H9 (cell line): ENCODE results near the gene LAMC2. TPM values are rescaled to one million over a fixed set of nuclear protein-coding genes. Genes with fewer than 3 reads are reported as not detected.

Experiments used
- DNase-seq: peaks from one replicate; pipeline ENCODE4 v3.0.0-alpha.2; 2017
- H2AFZ ChIP-seq: one replicate; pipeline ENCODE4 v1.6.1; 2013; ENCODE audit warnings: mild to moderate bottlenecking, low read length, control low read depth, moderate library complexity
- H2AK5ac ChIP-seq: 2 replicates; pipeline ENCODE4 v1.6.1; 2013; ENCODE audit warnings: low read length, control low read depth, mixed read lengths; ENCODE audit not compliant: insufficient read length
- H2BK120ac ChIP-seq: one replicate; pipeline ENCODE4 v1.6.1; 2013; ENCODE audit warnings: low read depth, mild to moderate bottlenecking, low read length, control low read depth, inconsistent platforms; ENCODE audit not compliant: poor library complexity, severe bottlenecking
- H2BK12ac ChIP-seq: 2 replicates; pipeline ENCODE4 v1.6.1; 2013; ENCODE audit warnings: low read length, control low read depth, mixed read lengths, low read depth; ENCODE audit not compliant: insufficient read length
- H2BK15ac ChIP-seq: 2 replicates; pipeline ENCODE4 v1.6.1; 2013; ENCODE audit warnings: low read depth, low read length, control low read depth
- H2BK20ac ChIP-seq: one replicate; pipeline ENCODE4 v1.6.1; 2013; ENCODE audit warnings: low read depth, mild to moderate bottlenecking, low read length, control low read depth, inconsistent platforms; ENCODE audit not compliant: poor library complexity, severe bottlenecking
- H2BK5ac ChIP-seq: 2 replicates; pipeline ENCODE4 v1.6.1; 2013; ENCODE audit warnings: low read length, control low read depth, mixed read lengths; ENCODE audit not compliant: insufficient read length
- H3K14ac ChIP-seq: 2 replicates; pipeline ENCODE4 v1.6.1; 2013; ENCODE audit warnings: low read length, control low read depth; ENCODE audit not compliant: insufficient read depth
- H3K18ac ChIP-seq: 2 replicates; pipeline ENCODE4 v1.6.1; 2013; ENCODE audit warnings: low read depth, mild to moderate bottlenecking, mixed read lengths, low read length, control low read depth; ENCODE audit not compliant: insufficient read length
- H3K23ac ChIP-seq: 2 replicates; pipeline ENCODE4 v1.6.1; 2013; ENCODE audit warnings: low read length, control low read depth, mixed read lengths, low read depth; ENCODE audit not compliant: insufficient read length
- H3K23me2 ChIP-seq: 2 replicates; pipeline ENCODE4 v1.6.1; 2013; ENCODE audit warnings: low read depth, mild to moderate bottlenecking, mixed read lengths, low read length, control low read depth; ENCODE audit not compliant: insufficient read length, poor library complexity, severe bottlenecking
- H3K27ac ChIP-seq: 2 replicates; pipeline ENCODE4 v1.5.1; 2013; ENCODE audit warnings: low read length, control low read depth, mixed read lengths, low read depth; ENCODE audit not compliant: insufficient read length
- H3K27me3 ChIP-seq: 2 replicates; pipeline ENCODE4 v1.6.1; 2013; ENCODE audit warnings: low read length, control low read depth, inconsistent platforms; ENCODE audit not compliant: insufficient read depth
- H3K4ac ChIP-seq: 2 replicates; pipeline ENCODE4 v1.6.1; 2013; ENCODE audit warnings: low read depth, mild to moderate bottlenecking, control low read depth, inconsistent platforms, low read length, moderate library complexity
- H3K4me1 ChIP-seq: 2 replicates; pipeline ENCODE4 v1.6.1; 2013; ENCODE audit warnings: low read length, control low read depth, inconsistent platforms; ENCODE audit not compliant: insufficient read depth
- H3K4me2 ChIP-seq: 2 replicates; pipeline ENCODE4 v1.6.1; 2013; ENCODE audit warnings: low read length, control low read depth, mixed read lengths; ENCODE audit not compliant: insufficient read length, insufficient read depth
- H3K56ac ChIP-seq: 2 replicates; pipeline ENCODE4 v1.6.1; 2013; ENCODE audit warnings: low read depth, mild to moderate bottlenecking, mixed read lengths, low read length, control low read depth; ENCODE audit not compliant: insufficient read length
- H3K79me1 ChIP-seq: 2 replicates; pipeline ENCODE4 v1.6.1; 2013; ENCODE audit warnings: low read depth, mild to moderate bottlenecking, moderate library complexity, low read length, control low read depth, inconsistent platforms; ENCODE audit not compliant: insufficient read depth, poor library complexity, severe bottlenecking
- H3K79me2 ChIP-seq: 2 replicates; pipeline ENCODE4 v1.6.1; 2013; ENCODE audit warnings: low read length, control low read depth, inconsistent platforms; ENCODE audit not compliant: insufficient read depth
- H3K9ac ChIP-seq: 2 replicates; pipeline ENCODE4 v1.6.1; 2013; ENCODE audit warnings: low read length, control low read depth, mixed read lengths; ENCODE audit not compliant: insufficient read length; ENCODE audit errors: extremely low read depth
- H3K9me3 ChIP-seq: one replicate; pipeline ENCODE4 v1.6.1; 2013; ENCODE audit warnings: low read depth, low read length, inconsistent platforms; ENCODE audit not compliant: control insufficient read depth
- H3T11ph ChIP-seq: one replicate; pipeline ENCODE4 v1.6.1; 2013; ENCODE audit warnings: mild to moderate bottlenecking, low read length, control low read depth, inconsistent platforms
- H4K20me1 ChIP-seq: one replicate; pipeline ENCODE4 v1.6.1; 2013; ENCODE audit not compliant: control insufficient read depth, insufficient read length, insufficient read depth
- H4K5ac ChIP-seq: 2 replicates; pipeline ENCODE4 v1.6.1; 2013; ENCODE audit warnings: low read depth, mild to moderate bottlenecking, mixed read lengths, low read length, control low read depth; ENCODE audit not compliant: insufficient read length
- H4K8ac ChIP-seq: replicated peaks from 2 replicates; pipeline ENCODE4 v1.6.1; 2013; ENCODE audit warnings: low read length, control low read depth, mixed read lengths, low read depth; ENCODE audit not compliant: insufficient read length
- H4K91ac ChIP-seq: 2 replicates; pipeline ENCODE4 v1.6.1; 2013; ENCODE audit warnings: low read depth, mild to moderate bottlenecking, moderate library complexity, mixed read lengths, low read length, control low read depth; ENCODE audit not compliant: insufficient read length
- H3K27ac Mint-ChIP-seq, 3 experiments: 2 replicates in 2 of 3; 3 replicates in 1 of 3; pipeline ENCODE4 v1.8.0; 2020 to 2021; ENCODE audit warnings: mixed read lengths in 3 of 3, mild to moderate bottlenecking in 1 of 3, moderate library complexity in 1 of 3
- H3K27me3 Mint-ChIP-seq: 2 replicates; pipeline ENCODE4 v1.8.0; 2021; ENCODE audit warnings: low read depth, mild to moderate bottlenecking, moderate library complexity, mixed read lengths
- H3K36me3 Mint-ChIP-seq, 3 experiments: 2 replicates in 2 of 3; 3 replicates in 1 of 3; pipeline ENCODE4 v1.8.0; 2020 to 2021; ENCODE audit warnings: low read depth in 3 of 3, mixed read lengths in 3 of 3; ENCODE audit not compliant: insufficient read depth in 1 of 3
- H3K4me1 Mint-ChIP-seq, 2 experiments: 2 replicates each; pipeline ENCODE4 v1.8.0; 2020; ENCODE audit warnings: mixed read lengths in 2 of 2
- H3K4me3 Mint-ChIP-seq, 2 experiments: 2 replicates in 1 of 2; 3 replicates in 1 of 2; pipeline ENCODE4 v1.8.0; 2020 to 2021; ENCODE audit warnings: mild to moderate bottlenecking in 2 of 2, mixed read lengths in 2 of 2, moderate library complexity in 1 of 2
- H3K9me3 Mint-ChIP-seq, 2 experiments: 2 replicates in 1 of 2; 3 replicates in 1 of 2; pipeline ENCODE4 v1.8.0; 2020; ENCODE audit warnings: mild to moderate bottlenecking in 2 of 2, mixed read lengths in 2 of 2, moderate library complexity in 1 of 2
- total RNA-seq: library from RNA; stranded (reverse); gene quantifications from 2 replicates; pipeline ENCODE4 v1.2.1, GENCODE V29; 2021
- TF ChIP-seq, protein P1 (sequence below): fragments of 200-600 bp; sonication (generic); conservative IDR thresholded peaks from 3 replicates; pipeline ENCODE4 v1.8.0; 2021; ENCODE audit warnings: antibody characterized with exemption, mild to moderate bottlenecking

LAMC2 gene
- total RNA-seq, 1 experiment from 2014 or later: 7.4 TPM

DNA sequence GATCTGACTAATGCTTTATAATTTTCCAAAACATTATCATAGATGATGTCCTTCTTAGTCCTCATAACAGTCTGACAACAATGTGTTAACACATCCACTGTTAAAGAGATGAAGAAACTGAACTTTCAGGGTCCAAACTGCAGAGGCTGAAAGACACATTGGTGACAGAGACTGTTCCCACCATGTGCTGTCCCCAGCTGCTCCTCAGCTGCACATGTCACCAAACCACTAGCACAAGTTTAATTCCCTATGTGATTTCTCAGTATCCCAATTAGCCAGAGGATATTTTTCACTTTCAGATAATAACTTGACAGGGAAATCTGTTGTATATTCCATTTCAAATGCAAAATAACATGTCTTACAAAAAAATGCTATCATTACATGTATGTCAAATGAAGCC lies 24.6 kb downstream of the LAMC2 start:
- no peak overlapping the region for H2BK5ac ChIP-seq
- H3K14ac ChIP-seq: no peak overlapping the region
- H3K79me1 ChIP-seq: no peaks in the 10 kb centered on the region
- no peak overlapping the region for H3K27ac Mint-ChIP-seq
- no peak overlapping the region for H2AFZ ChIP-seq
- no peak overlapping the region for H2BK12ac ChIP-seq
- H2AK5ac ChIP-seq: no peak overlapping the region
- H3K79me2 ChIP-seq: no peaks in the 10 kb centered on the region
- DNase-seq: no peak
- H2BK120ac ChIP-seq: no peak overlapping the region
- no peaks in the 10 kb centered on the region for H3K4me1 ChIP-seq
- H3K4me2 ChIP-seq: no peak overlapping the region
- no peak overlapping the region for H4K5ac ChIP-seq
- H3K18ac ChIP-seq: no peak overlapping the region
- H3K56ac ChIP-seq: no peak overlapping the region
- no peaks in the 10 kb centered on the region for H4K20me1 ChIP-seq
- TF ChIP-seq, protein P1, sequence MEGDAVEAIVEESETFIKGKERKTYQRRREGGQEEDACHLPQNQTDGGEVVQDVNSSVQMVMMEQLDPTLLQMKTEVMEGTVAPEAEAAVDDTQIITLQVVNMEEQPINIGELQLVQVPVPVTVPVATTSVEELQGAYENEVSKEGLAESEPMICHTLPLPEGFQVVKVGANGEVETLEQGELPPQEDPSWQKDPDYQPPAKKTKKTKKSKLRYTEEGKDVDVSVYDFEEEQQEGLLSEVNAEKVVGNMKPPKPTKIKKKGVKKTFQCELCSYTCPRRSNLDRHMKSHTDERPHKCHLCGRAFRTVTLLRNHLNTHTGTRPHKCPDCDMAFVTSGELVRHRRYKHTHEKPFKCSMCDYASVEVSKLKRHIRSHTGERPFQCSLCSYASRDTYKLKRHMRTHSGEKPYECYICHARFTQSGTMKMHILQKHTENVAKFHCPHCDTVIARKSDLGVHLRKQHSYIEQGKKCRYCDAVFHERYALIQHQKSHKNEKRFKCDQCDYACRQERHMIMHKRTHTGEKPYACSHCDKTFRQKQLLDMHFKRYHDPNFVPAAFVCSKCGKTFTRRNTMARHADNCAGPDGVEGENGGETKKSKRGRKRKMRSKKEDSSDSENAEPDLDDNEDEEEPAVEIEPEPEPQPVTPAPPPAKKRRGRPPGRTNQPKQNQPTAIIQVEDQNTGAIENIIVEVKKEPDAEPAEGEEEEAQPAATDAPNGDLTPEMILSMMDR: no peak
- no peak overlapping the region for H3K9ac ChIP-seq
- H3T11ph ChIP-seq: no peak overlapping the region
- H3K36me3 Mint-ChIP-seq: no peaks in the 10 kb centered on the region
- no peaks in the 10 kb centered on the region for H3K27me3 ChIP-seq
- H3K4ac ChIP-seq: no peak overlapping the region
- H4K8ac ChIP-seq: no peak overlapping the region
- no peaks in the 10 kb centered on the region; the same call in 1 of the 2 replicates for H3K27me3 Mint-ChIP-seq
- H2BK15ac ChIP-seq: no peak overlapping the region
- no peaks in the 10 kb centered on the region for H3K9me3 Mint-ChIP-seq
- H3K4me1 Mint-ChIP-seq: peaks cover 0 to 2% of the 10 kb centered on the region in 2 experiments; a peak in 1 of 4 replicates
- no peak overlapping the region for H3K4me3 Mint-ChIP-seq
- H3K27ac ChIP-seq: no peak overlapping the region
- H3K23me2 ChIP-seq: no peaks in the 10 kb centered on the region
- no peaks in the 10 kb centered on the region for H3K9me3 ChIP-seq
- no peak overlapping the region for H4K91ac ChIP-seq
- H3K23ac ChIP-seq: no peak overlapping the region
- H2BK20ac ChIP-seq: no peak overlapping the region
